ENCODE results near the gene RAB5B. TPM values are rescaled to one million over a fixed set of nuclear protein-coding genes. Genes with fewer than 3 reads are reported as not detected.
A peak's percentile ranks its signal among the peaks of the same experiment; 100 is the strongest.
"Not testable (repeated sequence)": the region's sequence is repeated elsewhere in the genome, so short reads cannot be mapped to it uniquely, and the experiment has no call there.

Gene RAB5B
- polyA plus RNA-seq, 1 donor = 129 TPM

DNA sequence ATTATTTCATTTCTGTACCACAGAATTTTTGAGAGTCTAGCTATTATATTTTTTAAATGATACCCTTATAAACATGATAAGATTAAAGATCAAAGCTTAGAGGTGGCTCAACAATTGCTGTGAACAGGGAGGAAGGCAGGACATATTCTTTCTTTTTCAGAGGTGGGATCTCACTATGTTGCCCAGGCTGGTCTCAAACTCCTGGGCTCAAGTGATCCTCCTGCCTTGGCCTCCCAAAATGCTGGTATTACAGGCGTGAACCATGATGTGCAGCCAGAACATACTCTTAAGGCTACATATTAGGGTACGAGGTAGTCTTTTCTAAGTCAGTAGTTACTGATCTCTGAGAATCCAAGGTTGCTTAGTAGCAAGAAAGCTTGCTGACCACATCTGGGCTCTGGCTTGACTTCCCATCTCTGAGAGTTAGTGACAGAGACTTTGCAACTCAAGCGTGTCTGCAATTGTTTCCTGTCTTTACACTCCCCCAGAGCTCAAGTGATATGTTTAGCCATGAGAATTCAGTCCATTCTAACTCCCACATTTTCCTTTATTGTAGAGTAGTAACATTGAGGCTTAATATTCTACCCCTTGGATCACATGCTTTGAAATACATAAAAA, 8.6 kb downstream of the RAB5B start:
- no peak for DNase-seq (ENCODE audit: low read depth)

DNA sequence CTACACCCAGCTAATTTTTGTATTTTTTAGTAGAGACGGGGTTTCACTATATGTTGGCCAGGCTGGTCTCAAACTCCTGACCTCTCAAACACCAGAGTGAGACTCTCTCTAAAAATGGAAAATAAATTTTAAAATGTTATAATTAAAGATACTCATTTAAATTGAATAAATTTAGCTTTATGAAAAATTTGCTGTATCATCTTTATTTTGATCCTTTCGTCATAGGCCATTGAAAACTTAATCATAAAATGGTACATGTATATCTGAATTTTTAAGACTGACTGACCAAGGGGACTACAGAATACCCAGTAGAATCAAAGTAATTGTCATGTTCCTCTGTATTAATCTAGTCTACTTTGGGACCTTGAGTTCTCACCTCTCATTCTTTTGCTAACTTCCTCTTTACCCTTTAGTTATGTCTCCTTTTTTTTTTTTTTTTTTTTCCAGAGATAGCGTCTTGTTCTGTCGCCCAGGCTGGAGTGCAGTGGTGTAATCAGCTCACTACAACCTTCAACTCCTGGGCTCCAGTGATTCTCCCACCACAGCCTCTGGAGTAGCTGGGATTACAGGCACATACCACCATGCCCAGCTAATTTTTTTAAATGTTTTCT, 9.5 kb downstream of the RAB5B start:
- no peak for DNase-seq (ENCODE audit: low read depth)

DNA sequence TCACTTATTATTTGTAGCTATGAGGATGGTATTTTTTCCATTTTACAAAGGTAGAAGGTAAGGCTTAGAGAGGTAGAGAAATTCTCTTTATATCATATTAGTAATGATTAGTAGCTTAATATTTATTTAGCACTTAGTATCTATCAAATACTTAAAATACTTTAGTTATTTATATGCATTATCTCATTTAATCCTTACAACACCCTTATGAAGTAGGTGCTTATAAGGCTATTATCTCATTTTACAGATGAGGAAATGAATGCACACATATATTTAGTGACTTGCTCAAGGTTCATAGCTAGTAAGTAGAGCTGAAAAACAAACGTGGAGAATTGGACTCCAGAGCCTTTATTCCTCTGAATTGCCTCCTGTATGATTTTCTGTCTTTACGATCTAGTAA, 11.0 kb downstream of the RAB5B start:
- DNase-seq (ENCODE audit: low read depth) = no peak

GRCh38 chr12:55985341-55985740, 11.5 kb downstream of the RAB5B start:
- no peak for DNase-seq (ENCODE audit: low read depth)

DNA sequence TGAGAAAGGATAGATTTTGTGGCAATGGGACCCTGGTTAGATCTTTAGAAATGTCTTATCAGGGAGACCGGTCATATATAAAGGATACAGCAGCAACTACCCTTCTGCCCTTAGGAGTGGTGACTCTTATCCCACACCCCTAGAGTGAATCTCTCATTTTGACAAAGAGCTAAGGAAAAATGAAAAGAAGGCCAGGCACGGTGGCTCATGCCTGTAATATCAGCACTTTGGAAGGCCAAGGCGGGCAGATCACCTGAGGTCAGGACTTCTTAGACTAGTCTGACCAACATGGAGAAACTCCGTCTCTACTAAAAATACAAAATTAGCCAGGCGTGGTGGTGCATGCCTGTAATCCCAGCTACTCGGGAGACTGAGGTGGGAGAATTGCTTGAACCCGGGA, 12.1 kb downstream of the RAB5B start:
- not testable (repeated sequence) for DNase-seq (ENCODE audit: low read depth)

DNA sequence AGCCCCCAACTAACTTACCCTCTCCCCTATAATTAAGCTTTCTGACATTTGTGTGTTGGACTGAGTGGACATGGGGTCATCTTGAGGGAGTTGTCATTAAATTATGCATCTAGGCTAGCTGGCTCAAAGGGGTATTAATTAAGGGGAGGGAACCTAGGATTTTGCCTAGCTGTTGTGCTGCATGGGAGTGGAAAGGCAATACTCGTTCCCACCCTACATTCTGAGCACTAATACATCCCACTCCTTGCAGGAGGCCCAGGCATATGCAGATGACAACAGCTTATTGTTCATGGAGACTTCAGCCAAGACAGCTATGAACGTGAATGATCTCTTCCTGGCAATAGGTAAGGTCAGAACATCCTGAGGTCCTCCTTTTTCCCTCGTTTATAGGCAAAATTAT, 17.2 kb downstream of the RAB5B start:
- no peak for DNase-seq (ENCODE audit: low read depth)

GRCh38 chr12:55993230-55993853, 19.5 kb downstream of the RAB5B start:
- DNase-seq (ENCODE audit: low read depth) = no peak

DNA sequence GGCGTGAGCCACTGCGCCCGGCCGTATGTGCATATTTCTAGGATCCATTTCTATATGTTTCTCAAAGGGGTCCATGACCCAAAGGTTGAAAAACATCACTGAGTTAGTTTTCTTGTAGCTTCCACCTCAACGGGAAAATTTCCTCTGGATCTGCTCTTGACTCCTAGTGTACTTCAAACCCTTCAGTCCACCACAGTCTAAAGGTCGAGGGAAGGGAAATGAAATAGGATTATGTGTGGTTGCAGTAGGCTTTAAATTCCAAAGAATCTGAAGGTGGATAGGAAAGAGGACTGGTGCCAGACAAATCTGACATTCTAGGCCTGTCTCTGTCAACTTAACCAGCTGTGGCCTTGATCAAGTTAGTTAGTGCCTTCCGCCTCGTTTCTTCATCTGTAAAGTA, 21.5 kb downstream of the RAB5B start:
- no peak for DNase-seq (ENCODE audit: low read depth)

DNA sequence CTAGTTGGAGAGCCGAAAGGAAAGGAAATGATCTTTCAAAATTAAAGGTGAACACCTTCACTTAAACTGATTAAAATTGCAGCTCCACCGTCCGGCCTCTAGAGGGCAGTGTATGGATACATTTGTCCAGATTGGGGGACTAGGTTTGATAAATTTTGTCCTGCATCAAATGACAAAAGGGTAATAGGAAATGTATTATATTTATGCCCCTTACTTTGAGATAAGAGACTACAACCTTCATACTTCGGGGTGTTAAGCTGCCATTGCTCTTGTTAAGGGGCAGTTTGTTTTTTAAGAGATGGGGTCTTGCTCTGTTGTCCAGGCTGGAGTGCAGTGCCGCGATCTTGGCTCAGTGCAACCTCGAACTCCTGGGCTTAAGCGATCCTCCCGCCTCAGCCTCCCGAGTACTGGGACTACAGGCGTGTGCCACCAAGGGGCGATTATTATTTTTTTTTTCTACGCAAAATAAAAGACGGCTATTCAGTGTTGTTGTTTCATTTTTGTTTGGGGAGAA, 22.4 kb downstream of the RAB5B start:
- DNase-seq (ENCODE audit: low read depth) = peak; percentile 39

DNA sequence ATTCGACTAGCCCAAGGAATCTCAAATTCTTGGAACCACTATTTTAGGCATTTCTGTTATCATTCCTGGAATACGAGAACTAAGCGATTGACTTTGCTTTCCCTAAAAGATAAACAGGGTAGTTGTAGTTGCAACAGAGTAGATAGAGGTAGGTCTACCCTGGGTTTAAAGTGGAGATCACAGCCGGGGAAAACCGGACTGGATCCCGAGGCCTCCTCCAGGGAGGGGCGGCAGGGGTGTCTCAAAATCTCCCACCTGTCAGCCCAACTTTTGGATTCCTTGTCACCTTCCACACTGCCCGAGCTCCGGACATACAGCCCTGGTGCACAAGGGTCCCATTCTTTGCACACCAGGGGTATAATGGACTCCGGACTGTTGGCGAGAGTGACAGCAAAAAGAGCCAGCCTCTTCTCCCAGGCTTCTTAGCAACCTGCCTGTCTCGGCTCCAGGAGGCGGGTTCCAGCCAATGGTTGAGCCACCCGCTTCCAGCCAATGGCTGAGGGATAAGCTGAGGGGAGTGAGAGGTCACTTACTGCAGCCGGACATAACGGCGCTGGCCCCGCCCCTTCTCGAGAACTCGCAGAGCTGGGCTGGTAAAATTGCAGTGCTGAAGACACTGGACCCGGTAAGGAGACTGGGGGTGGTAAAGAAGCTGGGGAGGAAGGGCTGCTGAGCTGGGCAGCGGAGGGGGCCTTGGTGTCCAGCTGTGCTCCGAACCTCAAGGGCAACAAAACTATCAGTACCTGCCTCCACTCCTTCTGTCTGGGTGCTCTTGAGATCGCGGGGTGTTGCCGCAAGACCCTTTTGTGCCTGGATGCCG, 23.0 kb downstream of the RAB5B start, which contains the start of gene SUOX:
Gene SUOX (plus strand): TSS at position 562 of the 820 bp plus-strand sequence. CDS start 4,946 bp downstream, outside the sequence.
- peak; percentile 96 for DNase-seq (ENCODE audit: low read depth)

- no peak for DNase-seq (ENCODE audit: low read depth)
Measured at GRCh38 chr12:55997535-55997859, 23.6 kb downstream of the RAB5B start.

DNA sequence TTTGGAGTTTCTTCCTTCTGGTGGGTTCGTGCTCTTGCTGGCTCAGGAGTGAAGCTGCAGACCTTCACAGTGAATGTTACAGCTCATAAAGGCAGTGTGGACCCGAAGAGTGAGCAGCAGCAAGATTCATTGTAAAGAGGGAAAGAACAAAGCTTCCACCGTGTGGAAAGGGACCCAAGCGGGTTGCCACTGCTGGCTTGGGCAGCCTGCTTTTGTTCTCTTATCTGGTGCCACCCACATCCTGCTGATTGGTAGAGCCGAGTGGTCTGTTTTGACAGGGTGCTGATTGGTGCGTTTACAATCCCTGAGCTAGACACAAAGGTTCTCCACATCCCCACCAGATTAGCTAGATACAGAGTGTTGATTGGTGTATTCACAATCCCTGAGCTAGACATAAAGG, 25.6 kb downstream of the RAB5B start:
- DNase-seq (ENCODE audit: low read depth) = not testable (repeated sequence)

GRCh38 chr12:55999999-56000540, 26.2 kb downstream of the RAB5B start:
- DNase-seq (ENCODE audit: low read depth) = not testable (repeated sequence)

DNA sequence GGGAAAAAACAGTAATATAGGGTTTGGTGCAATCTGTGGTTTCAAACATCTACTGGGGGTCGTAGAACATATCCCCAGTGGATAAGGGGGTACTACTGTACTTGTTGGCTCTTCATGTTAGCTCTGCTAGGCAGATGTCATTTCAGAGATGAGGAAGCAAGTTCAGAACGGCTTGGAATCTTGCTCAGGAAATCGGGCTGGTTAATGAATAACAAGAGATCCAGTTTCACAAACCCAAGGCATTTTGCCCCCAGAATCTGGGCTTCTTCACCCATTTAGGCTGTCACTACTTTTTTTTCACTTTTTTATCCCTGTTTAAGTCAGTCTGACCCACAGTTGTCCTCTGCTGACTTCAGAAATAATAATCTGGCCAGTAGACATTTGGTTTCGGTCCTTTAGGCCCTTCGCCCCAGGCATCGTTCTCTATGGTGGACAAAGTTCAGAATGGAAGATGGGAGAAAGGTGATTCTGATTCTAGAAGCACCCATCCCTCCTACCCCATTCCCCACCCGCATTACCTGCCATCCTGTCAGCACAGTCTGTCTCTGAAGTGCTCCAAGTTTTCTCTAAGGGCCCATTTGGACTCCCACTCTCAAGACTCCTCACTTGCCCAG, 27.7 kb downstream of the RAB5B start:
- DNase-seq (ENCODE audit: low read depth) = no peak

DNA sequence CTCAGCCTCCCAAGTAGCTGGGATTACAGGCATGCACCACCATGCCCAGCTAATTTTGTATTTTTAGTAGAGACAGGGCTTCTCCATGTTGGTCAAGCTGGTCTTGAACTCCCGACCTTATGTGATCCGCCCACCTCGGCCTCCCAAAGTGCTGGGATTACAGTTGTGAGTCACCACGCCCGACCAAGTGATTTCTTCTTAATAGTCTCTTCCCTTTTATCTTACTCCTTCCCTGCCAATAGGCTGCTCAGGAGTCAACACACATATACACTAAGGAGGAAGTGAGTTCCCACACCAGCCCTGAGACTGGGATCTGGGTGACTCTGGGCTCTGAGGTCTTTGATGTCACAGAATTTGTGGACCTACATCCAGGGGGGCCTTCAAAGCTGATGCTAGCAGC, 29.5 kb downstream of the RAB5B start:
- DNase-seq (ENCODE audit: low read depth) = not testable (repeated sequence)

DNA sequence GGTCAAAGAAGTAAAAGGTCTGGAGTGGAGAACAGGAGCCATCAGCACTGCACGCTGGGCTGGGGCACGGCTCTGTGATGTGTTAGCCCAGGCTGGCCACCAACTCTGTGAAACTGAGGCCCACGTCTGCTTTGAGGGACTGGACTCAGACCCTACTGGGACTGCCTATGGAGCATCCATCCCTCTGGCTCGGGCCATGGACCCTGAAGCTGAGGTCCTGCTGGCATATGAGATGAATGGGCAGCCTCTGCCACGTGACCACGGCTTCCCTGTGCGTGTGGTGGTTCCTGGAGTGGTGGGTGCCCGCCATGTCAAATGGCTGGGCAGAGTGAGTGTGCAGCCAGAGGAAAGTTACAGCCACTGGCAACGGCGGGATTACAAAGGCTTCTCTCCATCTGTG, 30.3 kb downstream of the RAB5B start:
- DNase-seq (ENCODE audit: low read depth) = no peak

GRCh38 chr12:56007564-56008559, 34.0 kb downstream of the RAB5B start:
- no peak for DNase-seq (ENCODE audit: low read depth)

GRCh38 chr12:56010111-56010570, 36.3 kb downstream of the RAB5B start:
- DNase-seq (ENCODE audit: low read depth) = no peak

DNA sequence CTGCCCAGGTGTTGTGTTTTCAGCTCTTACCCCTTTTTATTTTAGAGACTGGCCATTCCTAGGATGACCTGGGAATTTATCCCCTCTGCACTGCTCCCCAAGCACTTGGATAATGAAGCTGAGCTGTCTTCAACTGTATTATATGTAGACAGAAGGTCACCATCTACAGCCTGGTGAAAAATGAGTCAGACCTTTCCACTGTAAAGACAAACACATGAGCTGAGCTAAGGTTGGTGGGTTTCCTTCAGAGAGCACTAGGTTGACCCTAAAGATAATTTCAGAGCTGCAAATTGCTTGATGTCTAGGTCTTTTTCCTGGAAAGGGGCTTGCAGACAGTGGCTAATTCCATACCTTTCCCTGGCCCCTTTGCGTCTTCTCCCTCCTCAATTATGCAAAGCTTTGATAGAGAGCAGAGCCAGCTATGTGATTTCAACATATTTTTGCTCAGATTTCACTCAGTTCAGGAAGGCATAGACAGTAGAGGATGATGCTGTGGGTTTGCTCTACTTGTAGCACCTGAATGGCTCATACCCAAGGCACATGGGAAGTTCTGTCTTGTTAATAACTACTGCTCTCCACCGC, 37.7 kb downstream of the RAB5B start:
- DNase-seq (ENCODE audit: low read depth) = no peak

DNA sequence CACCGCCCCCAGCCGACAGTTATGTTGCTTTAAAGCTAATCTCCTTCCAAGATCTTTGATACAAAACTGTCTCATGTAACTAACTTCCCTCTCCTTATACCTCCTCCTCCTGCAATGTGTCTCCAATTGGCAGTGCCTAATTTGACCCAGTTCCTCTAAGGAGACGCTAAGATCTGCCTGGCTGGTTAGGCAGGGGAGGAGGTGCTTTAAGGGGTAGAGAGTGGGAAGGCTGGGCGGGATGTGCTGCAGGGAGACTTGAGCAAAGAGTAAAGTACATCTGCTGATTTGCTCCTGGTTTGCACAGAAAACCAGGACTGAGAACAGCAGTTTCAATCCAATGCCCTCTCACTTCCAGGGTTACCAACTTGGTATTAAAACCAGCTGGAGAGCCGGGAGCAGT, 39.6 kb downstream of the RAB5B start:
- no peak for DNase-seq (ENCODE audit: low read depth)

All from forelimb muscle (tissue), 1 donor.